Thyroid gland (tissue), 4 donors: Measurements from ENCODE around the gene TSGA10. TPM values are rescaled to one million over a fixed set of nuclear protein-coding genes. Genes with fewer than 3 reads are reported as not detected.
"Not testable (repeated sequence)": the region's sequence is repeated elsewhere in the genome, so short reads cannot be mapped to it uniquely, and the experiment has no call there.

Experiments
- DNase-seq, 2 donors: peaks; one replicate each; pipeline ENCODE4 v3.0.0-alpha.2; 2019
- H3K27ac ChIP-seq, 3 donors: fragments of 200-600 bp; sonication (generic); 1 replicate in 2 of 3; 2 replicates in 1 of 3; pipeline ENCODE4 v1.5.1; 2016 to 2019; ENCODE audit warnings: mild to moderate bottlenecking in 1 of 3, moderate library complexity in 1 of 3
- H3K27me3 ChIP-seq: fragments of 200-600 bp; sonication (generic); one replicate; pipeline ENCODE4 v1.5.1; 2019
- H3K36me3 ChIP-seq, 2 donors: fragments of 200-600 bp; sonication (generic); one replicate each; pipeline ENCODE4 v1.5.1; 2016 to 2019
- H3K4me1 ChIP-seq, 2 donors: fragments of 200-600 bp; sonication (generic); one replicate each; pipeline ENCODE4 v1.5.1; 2017 to 2019
- H3K4me3 ChIP-seq, 3 donors: fragments of 200-600 bp; sonication (generic); replicated peaks in 1 of 3; 1 replicate in 2 of 3; 2 replicates in 1 of 3; pipeline ENCODE4 v1.5.1; 2016; ENCODE audit warnings: mild to moderate bottlenecking in 1 of 3
- H3K9me3 ChIP-seq: fragments of 200-600 bp; sonication (generic); one replicate; pipeline ENCODE4 v1.5.1; 2017
- CTCF ChIP-seq, 6 experiments: fragments of 200-600 bp in 3 of 6; fragments of 450-650 bp in 3 of 6; sonication (generic) in 3 of 6; IDR thresholded peaks; one replicate each; pipeline ENCODE4 v1.5.1; 2016 to 2019; ENCODE audit warnings: antibody characterized with exemption in 6 of 6, mild to moderate bottlenecking in 2 of 6, inconsistent platforms in 1 of 6, moderate library complexity in 1 of 6
- POLR2A ChIP-seq, 2 donors: fragments of 450-650 bp; IDR thresholded peaks; one replicate each; pipeline ENCODE4 v1.6.1; 2017; ENCODE audit warnings: antibody characterized with exemption in 2 of 2, mild to moderate bottlenecking in 2 of 2, moderate library complexity in 1 of 2
- WGBS, 2 donors: methylation state at CpG; one replicate each; pipeline ENCODE4 v1.1.5; 2017; 5-methylcytosine and 5-hydroxymethylcytosine counted together
- intact Hi-C: fragments of 100-400 bp; cut with DNase I; formaldehyde crosslinking; loops from one replicate; pipeline ENCODE4 v1.15.1; 2023
- total RNA-seq, 4 donors: library from RNA; depleted of rRNA; stranded (reverse); fragments of >200 nt; gene quantifications; one replicate each; pipeline ENCODE4 v1.2.3, GENCODE V29; 2016

TSGA10 gene, protein sequence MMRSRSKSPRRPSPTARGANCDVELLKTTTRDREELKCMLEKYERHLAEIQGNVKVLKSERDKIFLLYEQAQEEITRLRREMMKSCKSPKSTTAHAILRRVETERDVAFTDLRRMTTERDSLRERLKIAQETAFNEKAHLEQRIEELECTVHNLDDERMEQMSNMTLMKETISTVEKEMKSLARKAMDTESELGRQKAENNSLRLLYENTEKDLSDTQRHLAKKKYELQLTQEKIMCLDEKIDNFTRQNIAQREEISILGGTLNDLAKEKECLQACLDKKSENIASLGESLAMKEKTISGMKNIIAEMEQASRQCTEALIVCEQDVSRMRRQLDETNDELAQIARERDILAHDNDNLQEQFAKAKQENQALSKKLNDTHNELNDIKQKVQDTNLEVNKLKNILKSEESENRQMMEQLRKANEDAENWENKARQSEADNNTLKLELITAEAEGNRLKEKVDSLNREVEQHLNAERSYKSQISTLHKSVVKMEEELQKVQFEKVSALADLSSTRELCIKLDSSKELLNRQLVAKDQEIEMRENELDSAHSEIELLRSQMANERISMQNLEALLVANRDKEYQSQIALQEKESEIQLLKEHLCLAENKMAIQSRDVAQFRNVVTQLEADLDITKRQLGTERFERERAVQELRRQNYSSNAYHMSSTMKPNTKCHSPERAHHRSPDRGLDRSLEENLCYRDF
- total RNA-seq = 10 to 100 TPM; 16.5 to 35.0 (median 30.7) TPM

GRCh38 chr2:99154643-99155536 is at the start of gene TSGA10, which contains the start of gene LIPT1:
TSGA10 (minus strand) TSS chr2:99154942; CDS start chr2:99109439, 45,503 bp downstream.
LIPT1 (plus strand) TSS chr2:99154967; CDS start chr2:99161958, 6,991 bp downstream.
- Histone ChIP-seq H3K4me3 (peak within 1 kb of the TSS; percentile 75 to 95 (median 93)), H3K4me1 (peaks cover 24 to 28% of the 10 kb centered on the region in 2 donors), H3K36me3 (no peaks in the 10 kb centered on the region), H3K27me3 (no peaks in the 10 kb centered on the region), H3K27ac (peak within 1 kb of the TSS; percentile 93 to 96 (median 95)), H3K9me3 (no peaks in the 10 kb centered on the region)
- intact Hi-C loops = no loop called here
- WGBS, 2 donors = 0% methylated on average over 29 to 63 of the region's 70 CpGs
- DNase-seq = peak; percentile 95 to 96
- peak in 1 of 6 experiments; percentile 5 for TF ChIP-seq CTCF (IDR thresholded peaks at IDR 0.05)
- peak; percentile 71 to 98 for TF ChIP-seq POLR2A (IDR thresholded peaks at IDR 0.05)

GRCh38 chr2:99201959-99202678 is 47.4 kb upstream of the TSGA10 start:
- intact Hi-C loops = no loop called here

DNA sequence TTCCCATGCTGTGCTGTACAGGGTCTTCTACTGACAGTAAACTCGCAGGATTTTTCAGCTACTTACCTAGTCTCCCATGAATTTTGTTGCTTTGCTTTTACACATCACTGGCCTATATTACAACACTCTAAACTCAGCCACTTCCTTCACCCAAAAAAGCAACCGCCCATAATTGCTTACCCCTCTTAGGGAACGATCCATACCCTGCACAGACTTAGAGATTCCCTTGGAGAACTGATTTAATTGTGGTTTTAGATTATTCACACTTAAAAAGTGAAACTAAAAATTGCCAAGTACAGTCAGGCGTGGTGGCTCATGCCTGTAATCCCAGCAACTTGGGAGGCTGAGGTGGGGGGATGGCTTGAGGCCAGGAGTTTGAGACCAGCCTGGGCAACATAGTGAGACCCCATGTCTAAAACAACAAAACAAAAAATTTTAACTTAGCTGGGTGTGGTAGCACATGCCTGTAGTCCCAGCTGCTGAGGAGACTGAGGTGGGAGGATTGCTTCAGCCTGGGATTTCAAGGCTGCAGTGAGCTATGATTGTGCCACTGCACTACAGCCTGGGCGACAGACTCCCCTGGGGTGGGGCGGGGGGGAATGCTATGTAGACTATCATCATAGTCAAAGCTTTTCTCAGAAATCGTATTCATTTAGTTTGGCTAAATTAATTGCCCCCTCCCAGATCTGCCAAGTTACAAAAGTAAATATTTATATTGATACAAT is 45.5 kb upstream of the TSGA10 start:
- Histone ChIP-seq H3K27me3 (no peaks in the 10 kb centered on the region), H3K4me3 (no peak overlapping the region), H3K9me3 (no peaks in the 10 kb centered on the region), H3K4me1 (no peaks in the 10 kb centered on the region), H3K36me3 (peaks cover 12 to 20% of the 10 kb centered on the region in 2 donors), H3K27ac (no peak overlapping the region)
- intact Hi-C loops = no loop called here
- TF ChIP-seq POLR2A (IDR thresholded peaks at IDR 0.05) = no peak
- TF ChIP-seq CTCF (IDR thresholded peaks at IDR 0.05) = no peak
- WGBS, 2 donors = 93 to 94% methylated on average over 7 of the region's 7 CpGs
- no peak for DNase-seq

More at GRCh38 chr2:99201959-99202678, 47.4 kb upstream of the TSGA10 start:
- Histone ChIP-seq H3K4me3 (no peak overlapping the region), H3K27ac (no peak overlapping the region), H3K36me3 (peaks cover 0 to 4% of the 10 kb centered on the region in 2 donors), H3K27me3 (no peaks in the 10 kb centered on the region), H3K4me1 (no peaks in the 10 kb centered on the region), H3K9me3 (no peaks in the 10 kb centered on the region)
- no peak for DNase-seq
- TF ChIP-seq CTCF (IDR thresholded peaks at IDR 0.05) (no peak), POLR2A (IDR thresholded peaks at IDR 0.05) (no peak)
- 92 to 96% methylated on average over 4 of the region's 4 CpGs for WGBS, 2 donors

DNA sequence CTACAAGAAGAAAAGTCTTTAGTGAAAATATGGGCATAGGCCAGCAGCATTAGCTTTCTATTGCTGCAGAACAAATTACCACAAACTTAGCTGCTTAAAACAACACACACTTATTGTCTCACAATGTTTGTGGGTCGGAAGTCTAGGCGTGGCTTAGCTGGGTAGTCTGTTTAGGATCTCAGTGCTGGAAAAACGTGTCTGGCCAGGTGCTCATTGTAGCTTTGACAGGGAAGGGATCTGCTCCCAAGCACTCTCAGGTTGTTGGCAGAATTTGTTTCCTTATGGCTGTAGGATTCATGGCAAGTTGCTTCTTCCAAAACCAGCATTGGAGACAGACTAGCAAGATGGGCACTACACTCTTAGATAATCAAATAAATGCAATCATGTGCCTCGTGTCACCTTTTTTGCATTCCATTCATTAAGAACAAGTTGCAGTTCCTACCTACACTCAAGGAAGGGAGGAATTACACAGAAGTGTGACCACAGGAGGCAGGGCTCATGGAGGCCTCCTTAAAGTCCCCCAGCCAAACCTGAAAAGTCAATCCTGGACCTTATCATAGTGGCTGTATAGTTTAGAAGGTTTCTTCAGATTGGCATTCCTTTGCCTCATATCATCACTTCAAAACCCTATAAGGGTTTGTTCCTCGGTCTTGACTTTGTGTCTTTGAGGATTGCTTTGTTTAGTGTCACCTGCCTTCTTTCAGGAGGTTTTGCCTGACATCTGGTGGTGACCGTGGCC is 43.5 kb upstream of the TSGA10 start:
- intact Hi-C loops = no loop called here
- Histone ChIP-seq H3K27ac (no peak overlapping the region), H3K4me3 (no peak overlapping the region), H3K27me3 (no peaks in the 10 kb centered on the region), H3K36me3 (peaks cover 12 to 20% of the 10 kb centered on the region in 2 donors), H3K9me3 (no peaks in the 10 kb centered on the region), H3K4me1 (no peaks in the 10 kb centered on the region)
- DNase-seq = no peak
- 86 to 88% methylated on average over 6 of the region's 6 CpGs for WGBS, 2 donors
- TF ChIP-seq POLR2A (IDR thresholded peaks at IDR 0.05) (no peak), CTCF (IDR thresholded peaks at IDR 0.05) (no peak)

- H3K27ac ChIP-seq, H3K4me3 ChIP-seq, H3K4me1 ChIP-seq, H3K27me3 ChIP-seq, H3K9me3 ChIP-seq, intact Hi-C loops, DNase-seq: not testable (repeated sequence)
- 97 to 98% methylated on average over 4 of the region's 4 CpGs for WGBS, 2 donors
- H3K36me3 ChIP-seq = peaks cover 12 to 17% of the 10 kb centered on the region in 2 donors
Observed at GRCh38 chr2:99192364-99192763, 37.6 kb upstream of the TSGA10 start.
